Endothelial cell of umbilical vein (primary cell): Measurements from ENCODE around the gene TYK2. TPM values are rescaled to one million over a fixed set of nuclear protein-coding genes. Genes with fewer than 3 reads are reported as not detected.

ENCODE experiments used
- BruUV-seq: library from RNA; stranded (reverse); fragments of 400-500 nt; replicated peaks from 2 replicates; lab custom pipeline; 2021; lab: Mats Ljungman, UMichigan
- CTCF ChIA-PET: fragments of 300-600, 350-600 bp; sonication (Branson Sonifier 250); formaldehyde crosslinking; loops from one replicate; lab custom pipeline; 2021; ENCODE audit warnings: antibody characterized with exemption, inconsistent platforms; lab: Charles Lee
- POLR2A ChIA-PET: fragments of 300-600, 350-600 bp; sonication (Branson Sonifier 250); formaldehyde crosslinking; loops from one replicate; lab custom pipeline; 2021; ENCODE audit warnings: antibody characterized with exemption, inconsistent platforms; lab: Charles Lee
- DNase-seq: peaks from one replicate; pipeline ENCODE4 v3.0.0-alpha.2; 2011; ENCODE audit warnings: low read depth, low spot score
- FAIRE-seq: peaks from 2 replicates; lab custom pipeline; 2011; peaks lifted over from hg19 to GRCh38; lab: Jason Lieb, UNC
- H2AFZ ChIP-seq: 2 replicates; pipeline ENCODE4 v1.6.0; 2012; ENCODE audit warnings: low read depth, low read length, control low read depth, inconsistent platforms
- H3K27ac ChIP-seq: 2 replicates; pipeline ENCODE4 v1.5.1; 2011; ENCODE audit warnings: low read depth, mild to moderate bottlenecking, control low read depth, low read length, moderate library complexity; ENCODE audit not compliant: insufficient read depth
- H3K27me3 ChIP-seq, 2 experiments: 2 replicates each; pipeline versions ENCODE4 v1.6.0 to v1.6.1; 2011; ENCODE audit warnings: low read length in 2 of 2, mixed read lengths in 1 of 2; ENCODE audit not compliant: control insufficient read depth in 2 of 2, insufficient read depth in 2 of 2
- H3K36me3 ChIP-seq, 2 experiments: 2 replicates in 1 of 2; 3 replicates in 1 of 2; pipeline ENCODE4 v1.5.1; 2011; ENCODE audit warnings: low read length in 2 of 2, mild to moderate bottlenecking in 1 of 2, moderate library complexity in 1 of 2; ENCODE audit not compliant: control insufficient read depth in 2 of 2, insufficient read depth in 2 of 2; ENCODE audit errors: extremely low read depth in 1 of 2
- H3K4me1 ChIP-seq: 3 replicates; pipeline ENCODE4 v1.5.1; 2011; ENCODE audit warnings: mild to moderate bottlenecking, low read length; ENCODE audit not compliant: control insufficient read depth, insufficient read depth; ENCODE audit errors: extremely low read depth
- H3K4me2 ChIP-seq: 2 replicates; pipeline ENCODE4 v1.6.1; 2011; ENCODE audit warnings: low read length, control low read depth, mixed read lengths; ENCODE audit not compliant: insufficient read depth
- H3K4me3 ChIP-seq, 3 experiments: fragments of 200-600 bp in 1 of 3; sonication (generic), shearing (Covaris generic) in 1 of 3; replicated peaks in 1 of 3; 2 replicates each; pipeline ENCODE4 v1.5.1; 2011 to 2016; ENCODE audit warnings: control low read depth in 3 of 3, low read length in 3 of 3, mild to moderate bottlenecking in 2 of 3, inconsistent platforms in 1 of 3, low read depth in 1 of 3, moderate library complexity in 1 of 3; ENCODE audit not compliant: insufficient read depth in 1 of 3
- H3K79me2 ChIP-seq: 2 replicates; pipeline ENCODE4 v1.6.0; 2012; ENCODE audit warnings: low read length, inconsistent platforms; ENCODE audit not compliant: control insufficient read depth, insufficient read depth
- H3K9ac ChIP-seq: replicated peaks from 2 replicates; pipeline ENCODE3; 2011; ENCODE audit warnings: low read length, control low read depth; ENCODE audit not compliant: insufficient read depth; ENCODE audit errors: extremely low read depth
- H3K9me1 ChIP-seq: replicated peaks from 3 replicates; pipeline ENCODE4 v1.6.0; 2011; ENCODE audit warnings: mild to moderate bottlenecking, low read length; ENCODE audit not compliant: control insufficient read depth, insufficient read depth; ENCODE audit errors: extremely low read depth
- H3K9me3 ChIP-seq: replicated peaks from 2 replicates; pipeline ENCODE4 v1.5.1; 2012; ENCODE audit warnings: low read length, inconsistent platforms; ENCODE audit not compliant: control insufficient read depth, insufficient read depth
- H4K20me1 ChIP-seq: replicated peaks from 2 replicates; pipeline ENCODE3; 2011; ENCODE audit warnings: mild to moderate bottlenecking, low read length; ENCODE audit not compliant: control insufficient read depth, insufficient read depth; ENCODE audit errors: extremely low read depth
- CTCF ChIP-seq, 2 donors: IDR thresholded peaks; 1 replicate in 1 of 2; 2 replicates in 1 of 2; pipeline ENCODE4 v1.5.1; 2011; ENCODE audit warnings: low read length in 2 of 2, mild to moderate bottlenecking in 2 of 2, moderate library complexity in 2 of 2, control low read depth in 1 of 2, inconsistent platforms in 1 of 2, low read depth in 1 of 2; ENCODE audit not compliant: insufficient read depth in 1 of 2; ENCODE audit errors: extremely low read depth in 1 of 2
- EZH2 ChIP-seq: IDR thresholded peaks from 2 replicates; pipeline ENCODE4 v1.6.1; 2012; ENCODE audit warnings: borderline replicate concordance, low read depth, mild to moderate bottlenecking, moderate library complexity, low read length, inconsistent platforms; ENCODE audit not compliant: severe bottlenecking
- FOS ChIP-seq: IDR thresholded peaks from 2 replicates; pipeline ENCODE4 v1.6.1; 2011; ENCODE audit warnings: mild to moderate bottlenecking, low read length, moderate library complexity, borderline replicate concordance; ENCODE audit not compliant: insufficient read depth
- GATA2 ChIP-seq: IDR thresholded peaks from 2 replicates; pipeline ENCODE4 v1.7.0; 2011; ENCODE audit warnings: low read depth, mild to moderate bottlenecking, moderate library complexity, mixed read lengths, low read length; ENCODE audit not compliant: insufficient read length, insufficient read depth
- JUN ChIP-seq: IDR thresholded peaks from 2 replicates; pipeline ENCODE4 v1.6.1; 2011; ENCODE audit warnings: borderline replicate concordance, low read depth; ENCODE audit not compliant: insufficient read length, insufficient read depth
- MAX ChIP-seq: IDR thresholded peaks from 2 replicates; pipeline ENCODE4 v1.6.1; 2011; ENCODE audit not compliant: insufficient read depth, insufficient read length
- MYC ChIP-seq: IDR thresholded peaks from one replicate; pipeline ENCODE4 v1.6.1; 2011; ENCODE audit warnings: mild to moderate bottlenecking, low read depth, low read length
- POLR2A ChIP-seq: IDR thresholded peaks from 2 replicates; pipeline ENCODE4 v1.6.1; 2012; ENCODE audit warnings: low read depth, mild to moderate bottlenecking, control low read depth, low read length
- POLR2AphosphoS5 ChIP-seq: IDR thresholded peaks from 2 replicates; pipeline ENCODE4 v1.6.1; 2012; ENCODE audit warnings: low read depth, mild to moderate bottlenecking, control low read depth, low read length, moderate library complexity; ENCODE audit not compliant: insufficient read depth
- dilution Hi-C: fragments of 300-500 bp; cut with MboI; formaldehyde crosslinking; loops from one replicate; pipeline ENCODE4 v1.15.0; 2019; ENCODE audit warnings: low sequenced_read_pairs; ENCODE audit not compliant: extremely low pct_ligation_motif_present
- intact Hi-C: fragments of 100-400 bp; cut with micrococcal nuclease; formaldehyde crosslinking; loops from one replicate; pipeline ENCODE4 v1.10.0; 2022
- polyA plus RNA-seq, 4 experiments: library from polyadenylated mRNA; depleted of rRNA in 3 of 4; stranded (reverse) in 3 of 4; unstranded in 1 of 4; fragments of >200 nt; gene quantifications; 2 replicates each; pipeline versions ENCODE4 v1.2.1 to v1.2.3, GENCODE V29; 2011 to 2012; ENCODE audit warnings: missing spikeins in 1 of 4
- total RNA-seq: library from RNA; stranded (reverse); gene quantifications from 2 replicates; pipeline ENCODE4 v1.2.3, GENCODE V29; 2021

The TYK2 gene
- total and polyA plus RNA-seq, 2 donors (not counting 3 experiments of a cell fraction or from before 2014, with no cell fraction given): 92.9 to 138 TPM

DNA sequence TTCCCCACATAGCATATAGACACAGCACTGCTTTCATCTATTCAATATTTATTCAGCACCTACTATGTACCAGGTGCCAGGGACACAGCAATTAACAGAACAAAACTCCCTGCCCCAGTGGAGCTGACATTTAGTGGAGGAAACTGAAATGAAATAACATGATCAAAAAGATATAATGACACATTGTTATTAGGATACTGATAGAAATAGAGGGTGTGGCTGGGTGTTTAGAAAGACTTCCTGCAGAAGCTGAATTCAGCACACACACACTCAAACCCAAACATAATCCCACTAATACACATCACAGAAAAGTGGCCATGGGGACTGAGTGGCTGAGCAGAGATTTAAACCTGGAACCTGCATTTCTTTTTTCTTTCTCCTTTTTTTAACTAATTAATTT is 26.7 kb upstream of the TYK2 start:
- CTCF ChIA-PET: interaction anchor here (0.6 to 8.3 kb wide), 5 partner anchors 8 to 293 kb away, joined by 3 to 108 read pairs (median 7); no protein-coding TSS in a partner anchor
- Histone ChIP-seq H3K36me3 (no peaks in the 10 kb centered on the region), H3K79me2 (peaks cover 12% of the 10 kb centered on the region), H3K9ac (no peak overlapping the region), H3K4me1 (peaks cover 5% of the 10 kb centered on the region), H4K20me1 (no peaks in the 10 kb centered on the region), H3K27me3 (peaks cover 14 to 26% of the 10 kb centered on the region in 2 experiments), H3K4me3 (no peak overlapping the region), H3K4me2 (no peak overlapping the region), H3K9me3 (no peaks in the 10 kb centered on the region), H3K27ac (no peak overlapping the region), H2AFZ (no peak overlapping the region), H3K9me1 (no peaks in the 10 kb centered on the region)
- FAIRE-seq (no peak), DNase-seq (no peak)
- POLR2A ChIA-PET: interaction anchor here (0.6 kb wide), 1 partner anchor 28 kb away, joined by 3 read pairs; no protein-coding TSS in a partner anchor
- BruUV-seq: no TSS peak
- intact Hi-C loops: no loop called here
- dilution Hi-C loops: no loop called here
- TF ChIP-seq GATA2 (no peak), POLR2AphosphoS5 (no peak), FOS (no peak), MAX (no peak), CTCF (IDR thresholded peaks at IDR 0.05; ENCODE audit: extremely low read depth in 1 of 2, insufficient read depth in 1 of 2, low read depth in 1 of 2, low read length in 2 of 2) (no peak), JUN (no peak), MYC (no peak), POLR2A (no peak), EZH2 (no peak)
